HEK293T (cell line): ENCODE results near the gene MAP4K4.

Source experiments
- BHLHE40 ChIP-seq: fragments of 450-650 bp; IDR thresholded peaks from 2 replicates; pipeline ENCODE4 v1.6.1; 2016; ENCODE audit warnings: mild to moderate bottlenecking, moderate library complexity, borderline replicate concordance
- ELF4 ChIP-seq: fragments of 450-650 bp; IDR thresholded peaks from 2 replicates; pipeline ENCODE4 v1.6.1; 2017; ENCODE audit warnings: antibody characterized with exemption
- FOXA1 ChIP-seq: fragments of 450-650 bp; IDR thresholded peaks from 2 replicates; pipeline ENCODE4 v1.6.1; 2016; ENCODE audit warnings: mild to moderate bottlenecking
- FOXM1 ChIP-seq: fragments of 450-650 bp; IDR thresholded peaks from 2 replicates; pipeline ENCODE4 v1.6.1; 2017; ENCODE audit warnings: mild to moderate bottlenecking, borderline replicate concordance
- L3MBTL2 ChIP-seq: fragments of 450-650 bp; conservative IDR thresholded peaks from 2 replicates; pipeline ENCODE4 v1.6.1; 2016; ENCODE audit warnings: mild to moderate bottlenecking
- NFRKB ChIP-seq: fragments of 450-650 bp; IDR thresholded peaks from 2 replicates; pipeline ENCODE4 v1.6.1; 2016; ENCODE audit warnings: mild to moderate bottlenecking, moderate library complexity
- SP1 ChIP-seq: fragments of 450-650 bp; IDR thresholded peaks from 2 replicates; pipeline ENCODE4 v1.6.1; 2017
- TARDBP ChIP-seq: fragments of 450-650 bp; IDR thresholded peaks from 2 replicates; pipeline ENCODE4 v1.6.1; 2016
- ZNF384 ChIP-seq: fragments of 450-650 bp; IDR thresholded peaks from 2 replicates; pipeline ENCODE4 v1.6.1; 2016
- TF ChIP-seq, protein P1 (sequence below): fragments of 450-650 bp; IDR thresholded peaks from 2 replicates; pipeline ENCODE4 v1.6.1; 2016

DNA sequence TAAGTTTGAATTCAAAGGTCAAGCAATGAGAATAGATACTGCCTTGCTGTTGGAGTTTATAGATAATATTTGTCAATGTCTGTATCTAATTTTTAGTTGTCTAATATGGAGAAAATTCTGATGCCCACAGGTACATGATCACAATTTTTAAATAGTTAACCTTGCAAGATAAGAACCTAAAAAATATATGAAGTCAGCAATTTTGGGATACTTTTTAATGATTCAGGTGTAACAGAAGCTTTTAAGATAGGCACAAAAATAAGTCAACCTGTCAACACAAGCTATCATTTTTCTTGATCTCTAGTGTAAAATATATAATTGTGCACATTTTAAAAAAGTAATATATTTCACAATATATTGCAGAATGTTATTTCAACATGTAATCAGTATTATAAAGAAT lies 201.8 kb downstream of the MAP4K4 start:
- TF ChIP-seq NFRKB (no peak), L3MBTL2 (no peak), FOXM1 (no peak), SP1 (no peak), BHLHE40 (no peak), ELF4 (no peak), ZNF384 (no peak), FOXA1 (no peak), TARDBP (no peak)
- TF ChIP-seq, protein P1, sequence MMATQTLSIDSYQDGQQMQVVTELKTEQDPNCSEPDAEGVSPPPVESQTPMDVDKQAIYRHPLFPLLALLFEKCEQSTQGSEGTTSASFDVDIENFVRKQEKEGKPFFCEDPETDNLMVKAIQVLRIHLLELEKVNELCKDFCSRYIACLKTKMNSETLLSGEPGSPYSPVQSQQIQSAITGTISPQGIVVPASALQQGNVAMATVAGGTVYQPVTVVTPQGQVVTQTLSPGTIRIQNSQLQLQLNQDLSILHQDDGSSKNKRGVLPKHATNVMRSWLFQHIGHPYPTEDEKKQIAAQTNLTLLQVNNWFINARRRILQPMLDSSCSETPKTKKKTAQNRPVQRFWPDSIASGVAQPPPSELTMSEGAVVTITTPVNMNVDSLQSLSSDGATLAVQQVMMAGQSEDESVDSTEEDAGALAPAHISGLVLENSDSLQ: no peak
